Activated CD8-positive, alpha-beta memory T cell treated with anti-CD3 and anti-CD28 coated beads for 24 hours (primary cell): ENCODE data around the gene MTFP1.
"Not testable (repeated sequence)": the region's sequence is repeated elsewhere in the genome, so short reads cannot be mapped to it uniquely, and the experiment has no call there.

Experiments
- DNase-seq: peaks from one replicate; pipeline ENCODE4 v3.0.0-alpha.2; 2020

Gene MTFP1

DNA sequence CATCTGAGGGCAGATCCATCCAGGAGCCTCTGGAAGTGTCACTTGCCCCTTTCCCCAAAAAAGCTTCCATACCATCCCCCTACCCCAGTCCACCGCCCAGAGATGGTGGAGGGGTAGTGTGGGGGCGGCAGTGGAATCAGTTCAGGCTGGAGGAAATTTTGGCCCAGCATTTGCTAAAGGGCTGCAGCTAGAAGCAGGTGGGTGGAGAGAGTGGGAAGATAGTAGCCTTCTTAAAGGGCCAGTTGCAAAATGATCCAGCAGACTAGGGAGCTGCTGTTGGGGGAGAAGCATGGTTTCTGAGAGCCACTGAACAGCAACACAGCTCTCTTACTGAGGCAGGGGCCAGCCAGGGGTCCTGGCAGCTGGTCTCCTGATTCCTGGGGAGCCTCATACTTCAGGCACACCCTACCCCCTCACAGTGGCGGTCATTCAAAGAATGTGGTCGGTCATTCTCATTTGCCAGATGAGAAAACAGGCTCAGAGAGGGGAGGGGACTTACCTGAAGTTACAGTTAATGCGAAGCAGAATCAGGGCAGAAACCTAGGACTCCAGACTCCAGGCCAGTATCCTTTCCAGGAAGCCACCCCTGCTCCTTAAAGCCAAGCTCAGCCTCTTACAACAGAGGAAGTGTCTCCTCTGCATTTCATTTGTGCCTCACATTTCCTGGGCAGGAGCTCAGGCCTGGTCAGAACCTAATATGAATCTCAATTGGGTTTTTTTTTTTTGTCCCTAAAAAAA lies 23.4 kb upstream of the MTFP1 start:
- no peak for DNase-seq

DNA sequence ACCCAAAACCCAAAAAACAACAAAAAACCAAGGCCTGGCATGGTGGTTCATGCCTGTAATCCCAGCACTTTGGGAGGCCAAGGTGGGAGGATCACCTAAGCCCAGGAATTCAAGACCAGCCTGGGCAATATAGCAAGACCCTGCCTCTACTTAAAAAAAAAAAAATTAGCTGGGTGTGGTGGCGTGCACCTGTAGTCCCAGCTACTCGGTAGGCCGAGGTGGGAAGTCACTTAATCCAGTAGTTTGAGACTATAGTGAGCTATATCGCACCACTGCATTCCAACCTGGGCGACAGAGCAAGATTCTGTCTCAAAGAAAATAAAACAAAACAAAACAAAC lies 22.8 kb upstream of the MTFP1 start:
- not testable (repeated sequence) for DNase-seq

DNA sequence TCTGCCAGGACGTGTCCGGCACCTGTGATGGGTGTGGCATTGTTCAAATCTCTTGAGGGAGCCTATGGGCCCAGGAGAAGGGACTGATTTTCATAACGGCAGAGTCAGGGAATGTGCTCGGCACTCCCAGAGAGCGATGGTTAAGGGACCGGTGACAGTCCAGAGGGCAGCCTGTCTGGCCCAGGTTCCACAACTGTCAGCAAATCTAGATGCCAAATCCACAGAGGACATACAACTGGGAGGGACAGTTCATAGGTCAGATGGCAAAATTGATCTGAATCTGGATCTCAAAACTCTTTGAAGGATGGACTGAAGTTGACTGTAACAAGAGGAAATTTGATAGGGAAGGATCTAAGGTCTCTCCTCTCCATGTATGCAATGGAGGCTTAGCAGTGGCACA lies 21.3 kb upstream of the MTFP1 start:
- DNase-seq: no peak

DNA sequence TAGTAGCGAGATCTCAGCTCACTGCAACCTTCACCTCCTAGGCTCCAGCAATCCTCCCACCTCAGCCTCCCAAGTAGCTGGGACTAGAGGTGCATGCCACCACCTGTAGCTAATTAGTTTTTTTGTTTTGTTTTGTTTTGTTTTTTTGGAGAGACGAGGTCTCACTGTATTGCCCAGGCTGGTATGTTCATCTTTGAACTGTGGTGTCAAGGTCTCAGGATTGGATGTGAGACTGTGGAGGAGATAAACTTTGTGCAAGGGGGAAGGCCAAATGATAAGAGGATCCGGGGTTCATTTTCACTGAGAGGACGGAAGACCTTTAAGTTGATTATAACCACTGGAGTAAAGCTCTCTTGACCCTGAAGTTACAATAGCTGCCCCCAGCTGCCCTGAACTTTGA lies 19.8 kb upstream of the MTFP1 start:
- no peak for DNase-seq

DNA sequence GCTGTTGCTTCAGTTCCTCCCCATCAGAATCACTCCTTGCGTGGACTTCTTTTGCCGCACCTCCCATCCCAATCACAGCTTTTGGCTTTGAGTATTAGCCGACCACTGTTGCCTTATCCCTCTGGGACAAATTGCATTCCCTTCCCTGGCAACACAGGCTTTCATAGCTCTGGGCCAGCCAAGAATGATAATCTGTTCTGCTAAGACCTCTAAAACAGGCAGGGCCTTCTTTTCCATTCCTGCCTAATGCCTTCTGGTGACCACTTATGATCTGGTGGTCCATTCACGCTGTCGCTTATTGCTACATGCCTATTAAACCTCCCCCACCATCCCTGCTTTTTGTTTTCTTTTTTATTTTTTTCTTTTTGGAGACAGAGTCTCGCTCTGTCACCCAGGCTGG lies 19.2 kb upstream of the MTFP1 start:
- no peak for DNase-seq

DNA sequence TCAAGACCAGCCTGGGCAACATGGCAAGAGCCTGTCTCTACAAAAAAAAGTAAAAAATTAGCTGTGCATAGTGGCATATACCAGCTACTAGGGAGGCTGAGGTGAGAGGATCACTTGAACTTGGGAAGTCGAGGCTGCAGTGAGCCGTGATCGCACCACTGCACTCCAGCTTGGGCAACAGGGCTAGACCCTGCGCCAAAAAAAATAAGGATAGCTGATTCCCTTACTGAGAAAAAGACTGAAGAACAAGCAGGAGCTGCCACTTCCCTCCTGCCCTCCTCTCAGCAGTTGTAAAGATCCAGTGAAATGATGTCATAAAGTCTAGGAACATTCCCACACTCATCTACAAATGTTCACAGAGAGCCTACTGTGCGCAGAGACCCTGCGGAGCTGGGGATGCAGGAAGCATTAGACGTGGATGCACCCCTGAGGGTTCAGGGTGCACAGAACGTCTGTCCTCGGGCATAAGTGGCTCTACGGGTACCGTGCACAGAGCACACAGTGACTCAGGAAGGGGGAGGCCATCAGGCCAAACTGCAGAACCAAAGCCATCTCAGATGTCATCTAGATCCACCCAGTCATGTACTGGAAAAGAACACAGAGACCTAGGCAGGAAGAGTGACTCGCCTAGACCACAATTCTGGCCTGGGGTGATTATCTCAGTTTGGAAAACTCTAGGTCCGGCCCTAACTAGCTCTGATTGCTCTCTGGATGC lies 17.0 kb upstream of the MTFP1 start:
- no peak for DNase-seq

DNA sequence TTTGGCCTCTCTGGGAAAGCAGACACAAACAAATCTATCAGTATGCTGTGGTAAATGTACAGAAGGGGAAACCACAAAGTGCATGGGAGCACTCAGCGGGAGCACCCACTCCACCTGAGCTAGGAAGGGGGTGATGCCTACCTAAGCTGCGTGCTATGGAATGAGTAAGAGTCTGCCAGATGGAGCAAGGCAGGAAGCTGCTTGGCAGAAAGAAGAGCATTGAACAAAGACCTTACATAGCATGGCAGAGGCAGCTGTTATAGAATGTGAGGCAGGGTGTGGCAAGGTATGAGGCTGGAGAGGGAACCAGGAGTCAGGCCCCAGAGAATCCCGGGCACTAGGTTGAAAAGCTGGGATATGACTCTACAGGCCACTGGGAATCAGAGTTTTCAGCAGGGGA lies 13.8 kb upstream of the MTFP1 start:
- DNase-seq: no peak

DNA sequence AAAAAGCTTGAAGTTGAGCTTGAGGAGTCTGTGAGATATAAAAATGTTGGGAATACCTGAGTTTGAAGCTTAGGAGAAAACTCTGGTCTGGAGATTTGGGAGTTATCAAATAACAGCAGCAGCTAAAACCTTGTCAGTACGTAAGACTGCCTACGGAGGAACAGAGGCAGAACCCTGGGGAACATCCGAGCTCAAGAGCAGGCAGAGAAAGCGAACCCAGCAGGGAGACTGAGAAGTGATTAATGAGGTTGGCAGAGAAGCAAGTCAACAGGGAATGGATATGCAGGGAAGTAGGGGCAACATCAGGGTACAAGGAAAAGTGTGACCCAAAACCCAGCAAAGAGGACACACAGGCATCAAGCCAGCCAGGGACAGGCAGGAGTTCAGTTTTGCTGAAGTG lies 12.6 kb upstream of the MTFP1 start:
- no peak for DNase-seq

DNA sequence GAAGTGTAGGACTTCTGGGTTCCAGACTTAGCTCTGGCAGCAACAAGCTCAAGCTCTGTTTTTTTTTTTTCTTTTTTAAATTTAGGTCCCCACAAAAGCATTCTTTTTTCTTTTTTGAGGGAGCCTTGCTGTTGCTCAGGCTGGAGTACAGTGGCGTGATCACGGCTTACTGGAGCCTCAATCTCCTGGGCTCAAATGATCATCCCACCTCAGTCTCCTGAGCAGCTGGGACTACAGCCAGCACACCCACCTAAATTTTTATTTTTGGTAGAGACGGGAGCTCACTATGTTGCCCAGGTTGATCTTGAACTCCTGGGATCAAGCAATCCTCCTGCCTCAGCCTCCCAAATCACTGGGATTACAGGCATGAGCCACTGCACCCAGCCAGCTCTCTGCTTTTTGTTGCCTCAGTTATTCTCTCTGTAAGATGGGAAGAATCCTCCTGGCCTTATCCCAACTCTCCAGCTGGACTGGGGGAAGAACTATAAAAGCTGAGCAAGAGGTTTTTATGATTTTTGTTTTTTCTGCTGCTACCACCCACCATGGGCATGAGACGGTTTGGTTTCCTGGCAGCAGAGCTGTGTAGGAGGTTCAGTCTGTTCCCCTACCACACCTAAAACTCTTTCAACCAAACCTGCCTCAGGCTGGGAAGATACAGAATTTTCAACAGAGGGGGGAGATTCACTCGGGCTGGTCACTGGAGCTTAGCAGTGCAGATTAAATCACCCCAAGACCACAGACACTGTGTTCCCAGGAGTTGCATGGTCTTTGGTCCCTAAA lies 11.6 kb upstream of the MTFP1 start:
- DNase-seq: no peak

DNA sequence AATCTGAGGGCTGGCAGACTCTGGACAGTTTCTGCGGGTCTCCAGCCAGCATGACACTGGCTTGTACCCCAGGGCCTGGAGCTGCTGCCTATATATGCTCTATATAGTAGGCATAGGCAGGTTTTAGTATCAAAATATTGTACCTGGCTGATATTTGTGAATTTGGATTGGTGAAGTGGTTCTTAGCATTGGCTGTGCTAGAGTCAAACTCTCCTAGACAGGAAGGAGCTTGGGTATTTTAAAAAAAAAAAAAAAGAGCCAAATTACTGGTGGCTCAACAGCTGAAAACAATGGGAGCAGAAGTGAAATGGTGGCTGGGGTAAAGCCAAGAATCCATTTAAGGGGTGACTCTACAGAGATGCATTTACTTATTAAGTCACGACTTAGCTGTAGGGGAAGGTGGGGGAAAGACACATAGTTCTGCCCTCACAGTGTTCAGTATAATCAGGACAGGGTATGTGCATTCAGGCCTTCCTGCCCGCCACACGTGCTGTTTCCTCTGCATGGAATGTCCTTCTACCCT lies 11.0 kb upstream of the MTFP1 start:
- no peak for DNase-seq

DNA sequence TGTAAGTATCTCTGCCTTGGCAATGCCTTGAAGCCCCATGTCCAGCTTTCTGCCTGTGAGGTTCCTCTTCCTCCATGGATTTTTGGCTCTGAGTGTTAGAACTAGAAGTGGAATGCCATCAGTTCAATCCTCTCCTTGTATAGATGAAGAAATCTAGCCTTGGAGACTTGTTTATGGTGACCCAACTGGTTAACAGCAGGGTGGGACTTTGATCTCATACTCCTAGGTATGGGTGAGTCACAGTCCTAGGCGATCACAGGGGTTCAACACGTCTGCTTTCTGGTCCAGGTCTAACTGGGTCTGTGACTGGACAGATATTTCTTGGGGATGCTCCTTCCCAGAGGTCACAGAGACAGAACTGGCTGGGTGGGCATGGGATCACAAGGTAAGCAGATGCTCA lies 9.2 kb upstream of the MTFP1 start:
- no peak for DNase-seq

DNA sequence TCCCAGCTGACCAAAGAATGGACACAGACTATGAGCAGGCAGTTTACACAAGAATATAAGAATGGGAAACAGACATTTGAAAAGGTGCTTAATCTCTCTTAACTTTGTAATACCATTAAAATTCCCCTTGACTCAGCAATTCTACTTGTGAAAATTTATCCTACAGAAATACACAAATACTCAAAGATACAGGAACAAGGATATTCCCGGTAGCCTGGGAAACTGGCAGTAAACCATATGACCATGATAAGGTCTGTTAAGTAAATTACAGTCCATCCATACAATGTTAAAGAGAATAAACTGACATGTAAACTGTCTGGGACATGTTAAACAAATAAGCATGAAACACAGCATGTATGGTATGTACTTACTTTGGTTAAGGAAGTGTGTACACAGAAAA lies 8.7 kb upstream of the MTFP1 start:
- no peak for DNase-seq

DNA sequence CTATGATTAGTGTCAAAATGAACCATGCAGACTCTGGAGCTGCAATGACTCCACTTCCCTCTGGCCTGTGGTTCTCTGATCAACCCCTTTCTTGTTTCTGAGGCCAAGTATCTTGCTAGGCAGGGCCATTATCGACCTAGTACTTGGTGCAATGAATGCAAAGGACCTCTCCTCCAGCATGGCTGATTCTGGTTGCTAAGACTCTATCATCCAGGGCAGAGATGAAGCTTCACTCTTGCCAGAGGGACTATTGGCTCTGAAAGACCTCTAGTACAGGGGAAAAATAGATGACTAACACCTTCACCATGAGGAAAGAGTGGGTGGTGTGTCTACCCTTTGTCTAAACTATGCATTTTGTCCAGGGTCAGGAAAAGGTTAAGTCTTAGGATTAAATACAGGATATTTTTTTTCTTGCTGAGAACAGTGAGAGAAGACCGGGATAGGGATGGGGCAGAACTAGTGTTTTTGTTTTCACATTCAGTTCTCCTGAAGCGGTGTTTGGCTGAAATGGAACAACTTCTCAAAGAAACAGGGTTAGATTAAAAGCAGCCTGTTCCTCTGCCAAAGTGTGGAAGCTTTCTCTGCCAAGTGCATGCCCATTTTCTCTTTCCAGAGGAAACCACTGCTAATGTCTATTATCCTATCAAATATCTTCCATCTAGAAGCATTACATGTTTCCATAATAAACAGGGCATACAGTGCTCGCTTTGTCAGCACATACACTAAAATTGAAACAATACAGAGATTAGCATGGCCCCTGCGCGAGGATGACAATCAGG lies 5.0 kb upstream of the MTFP1 start:
- DNase-seq: no peak

DNA sequence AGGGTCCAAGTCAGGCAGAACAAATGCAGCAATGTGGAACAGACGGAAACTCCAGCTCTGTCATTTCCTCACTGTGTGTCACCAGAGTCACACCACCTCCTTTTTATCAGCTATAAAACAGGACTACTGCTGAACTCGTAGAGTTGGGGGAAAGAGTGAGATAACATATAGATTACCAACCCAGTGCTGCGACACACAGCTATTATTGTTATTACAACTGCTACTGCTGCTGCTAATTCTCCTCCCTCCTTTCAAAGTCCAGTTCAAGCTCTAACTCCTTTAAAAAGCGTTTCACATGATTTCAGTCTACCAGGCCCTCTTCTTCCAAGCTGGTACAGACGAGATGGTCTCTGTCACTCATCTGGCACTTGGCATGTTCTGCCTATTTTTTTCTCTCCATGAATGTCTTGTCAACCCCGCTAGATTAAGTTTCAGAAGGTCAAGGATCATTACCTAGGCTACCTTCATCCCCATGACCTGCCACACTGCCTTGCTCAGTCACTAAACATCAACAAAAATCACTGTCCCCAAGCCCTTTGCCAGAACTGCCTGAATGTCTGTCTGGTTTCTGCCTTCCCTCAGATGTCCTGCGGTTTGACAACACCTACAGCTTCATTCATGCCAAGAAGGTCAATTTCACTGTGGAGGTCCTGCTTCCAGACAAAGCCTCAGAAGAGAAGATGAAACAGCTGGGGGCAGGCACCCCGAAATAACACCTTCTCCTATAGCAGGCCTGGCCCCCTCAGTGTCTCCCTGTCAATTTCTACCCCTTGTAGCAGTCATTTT lies 3.7 kb upstream of the MTFP1 start:
- DNase-seq: no peak

DNA sequence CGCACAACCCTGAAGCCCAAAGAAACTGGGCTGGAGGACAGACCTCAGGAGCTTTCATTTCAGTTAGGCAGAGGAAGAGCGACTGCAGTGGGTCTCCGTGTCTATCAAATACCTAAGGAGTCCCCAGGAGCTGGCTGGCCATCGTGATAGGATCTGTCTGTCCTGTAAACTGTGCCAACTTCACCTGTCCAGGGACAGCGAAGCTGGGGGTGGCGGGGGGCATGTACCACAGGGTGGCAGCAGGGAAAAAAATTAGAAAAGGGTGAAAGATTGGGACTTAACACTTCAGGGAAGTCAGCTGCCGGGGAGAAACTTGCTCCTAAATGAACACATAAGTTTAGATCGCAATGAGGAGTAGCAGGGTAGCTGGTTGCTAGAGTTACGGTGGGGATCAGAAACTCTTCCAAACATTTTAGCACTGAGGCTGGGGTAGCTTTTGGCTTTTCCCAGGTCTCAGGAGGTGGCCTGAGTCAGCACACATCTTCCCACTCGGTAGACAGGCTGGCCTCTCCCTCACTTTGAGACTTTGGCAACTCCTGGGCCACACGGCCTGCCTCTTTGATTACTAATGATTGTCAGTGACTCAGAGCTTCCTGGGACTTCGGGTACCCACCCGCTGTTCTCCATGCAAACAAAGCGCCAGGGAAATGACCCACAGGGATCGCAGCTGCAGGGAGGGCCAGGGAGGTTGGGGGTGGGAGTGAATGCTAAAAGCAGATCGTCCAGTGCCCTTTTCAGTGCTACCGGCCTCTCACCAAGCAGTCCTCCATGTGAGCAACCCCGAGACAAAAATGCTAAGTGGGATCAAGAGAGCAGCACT lies 2.9 kb upstream of the MTFP1 start:
- no peak for DNase-seq

DNA sequence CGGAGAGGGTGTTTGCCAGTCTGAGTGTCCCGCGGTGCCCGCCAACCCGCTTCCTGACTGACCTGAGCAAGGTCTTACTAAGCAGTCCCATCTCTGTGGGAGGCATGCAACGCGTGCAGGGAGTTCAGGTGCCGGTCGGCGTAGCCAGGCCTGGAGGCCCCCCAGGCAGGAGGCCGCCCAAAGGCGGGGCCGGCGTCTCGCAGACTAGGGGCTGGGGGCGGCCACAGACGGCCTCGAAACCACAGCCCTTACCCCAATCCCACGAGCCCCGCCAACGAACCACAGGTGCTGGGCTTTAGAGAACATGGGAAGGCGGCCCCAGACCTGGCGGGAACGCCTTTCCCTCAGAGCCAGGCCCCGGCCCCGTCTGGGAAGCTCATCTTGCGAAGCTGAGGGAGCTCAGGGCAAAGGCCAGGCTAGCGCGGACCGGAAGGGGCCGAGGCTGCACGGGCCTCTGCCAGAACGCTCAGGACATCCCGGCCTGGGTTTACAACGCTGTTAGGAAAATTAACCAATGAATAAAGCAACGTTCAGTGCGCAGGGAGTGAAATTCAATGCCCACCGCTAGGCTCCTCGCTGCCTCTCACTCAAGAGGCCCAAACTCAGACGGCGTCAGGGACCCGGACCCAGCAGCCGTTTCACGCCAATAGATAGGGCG lies 2.1 kb upstream of the MTFP1 start:
- peak; percentile 86 for DNase-seq

DNA sequence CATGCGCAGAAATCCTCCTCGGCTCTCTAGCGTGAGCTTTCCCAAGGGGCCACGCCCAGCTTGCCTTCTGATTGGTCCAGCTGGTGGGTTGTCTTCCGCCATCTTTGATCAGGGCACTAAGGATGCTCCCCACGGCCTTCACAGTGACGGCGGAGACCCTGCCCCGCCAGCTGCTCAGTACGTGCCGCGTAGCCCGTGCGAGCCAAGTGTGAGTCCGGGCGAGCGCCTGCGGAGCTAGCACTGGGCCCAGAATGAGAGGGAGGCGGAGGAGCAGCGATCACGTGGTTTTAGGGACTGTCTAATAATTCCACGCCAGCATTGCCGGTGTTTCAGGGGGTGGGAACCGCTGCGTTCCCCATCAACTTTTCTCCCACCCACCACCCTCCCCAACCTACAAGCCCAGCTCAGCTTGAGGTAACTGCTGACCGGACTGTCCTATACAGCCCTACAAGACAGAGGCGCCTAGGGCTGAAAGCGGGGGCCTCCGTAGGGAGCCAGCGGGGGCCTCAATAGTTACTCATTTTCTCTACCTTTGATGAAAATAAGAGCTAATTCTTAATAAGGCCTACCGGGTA lies 1.5 kb upstream of the MTFP1 start:
- DNase-seq: peak; percentile 96

DNA sequence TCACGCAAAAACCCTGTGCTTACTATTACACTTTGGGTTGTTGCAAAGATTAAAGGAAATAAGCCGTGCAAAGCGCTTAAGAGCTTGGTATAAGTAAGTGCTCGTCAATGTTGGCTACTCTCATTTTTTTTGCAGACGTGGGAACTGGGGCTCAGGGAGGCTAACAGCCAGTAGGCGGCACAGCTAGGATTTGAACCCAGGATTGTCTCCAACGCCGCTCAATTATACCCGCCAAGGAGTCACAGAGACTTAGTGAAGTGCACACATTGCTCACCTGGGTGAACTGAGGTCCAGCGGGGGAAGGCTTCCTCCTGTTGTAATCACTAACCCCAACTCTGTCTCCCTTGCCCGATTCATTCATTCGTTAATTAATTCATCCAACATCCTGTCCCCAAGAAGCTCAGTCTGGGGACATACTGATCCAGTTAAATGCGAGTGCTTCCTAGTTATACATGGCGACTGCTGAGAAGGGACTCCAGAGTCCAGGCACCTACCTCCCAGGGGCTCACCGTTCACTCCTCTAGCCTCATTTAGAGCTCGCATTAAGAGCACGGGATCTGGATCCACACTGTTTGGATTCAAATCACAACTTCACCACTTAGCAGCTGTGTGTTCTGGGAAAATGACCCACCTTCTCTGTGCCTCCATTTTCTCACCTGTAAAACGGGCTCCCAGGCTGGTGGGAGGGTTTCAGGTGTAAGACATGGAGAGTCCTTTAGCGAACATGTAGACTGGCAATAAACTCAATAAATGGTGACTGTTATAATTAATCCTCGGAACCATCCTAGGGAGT lies 838 bp upstream of the MTFP1 start:
- no peak for DNase-seq

DNA sequence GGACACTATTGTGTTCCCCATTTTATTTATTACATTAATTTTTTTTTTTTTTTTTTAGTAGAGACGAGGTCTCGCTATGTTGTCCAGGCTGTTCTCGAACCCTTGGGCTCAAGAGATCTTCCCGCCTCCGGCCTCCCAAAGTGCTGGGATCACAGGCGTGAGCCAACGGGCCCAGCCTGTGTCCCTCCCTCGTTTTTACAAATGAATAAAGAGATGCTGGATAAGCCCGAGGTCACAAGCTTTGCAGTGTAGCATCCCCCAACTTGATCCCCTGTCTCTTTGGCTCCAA lies 297 bp upstream of the MTFP1 start:
- DNase-seq: no peak
